Glutamatergic neuron (in vitro differentiated cells): ENCODE results near the gene NKIRAS2. TPM values are rescaled to one million over a fixed set of nuclear protein-coding genes. Genes with fewer than 3 reads are reported as not detected.
A peak's percentile ranks its signal among the peaks of the same experiment; 100 is the strongest.

Source experiments
- DNase-seq: peaks from one replicate; pipeline ENCODE4 v3.0.0; 2022
- H3K27ac Mint-ChIP-seq: one replicate; pipeline ENCODE4 v1.8.0; 2020; ENCODE audit warnings: mild to moderate bottlenecking, mixed read lengths, inconsistent platforms; ENCODE audit not compliant: unreplicated experiment
- H3K27me3 Mint-ChIP-seq: one replicate; pipeline ENCODE4 v1.8.0; 2020; ENCODE audit warnings: mild to moderate bottlenecking, moderate library complexity, mixed read lengths, inconsistent platforms; ENCODE audit not compliant: unreplicated experiment
- H3K36me3 Mint-ChIP-seq: one replicate; pipeline ENCODE4 v1.8.0; 2020; ENCODE audit warnings: mild to moderate bottlenecking, mixed read lengths, inconsistent platforms; ENCODE audit not compliant: unreplicated experiment
- H3K4me1 Mint-ChIP-seq: one replicate; pipeline ENCODE4 v1.8.0; 2020; ENCODE audit warnings: mild to moderate bottlenecking, low read depth, mixed read lengths, inconsistent platforms; ENCODE audit not compliant: unreplicated experiment
- H3K4me3 Mint-ChIP-seq: one replicate; pipeline ENCODE4 v1.8.0; 2020; ENCODE audit warnings: mild to moderate bottlenecking, mixed read lengths, inconsistent platforms; ENCODE audit not compliant: unreplicated experiment
- H3K9me3 Mint-ChIP-seq: one replicate; pipeline ENCODE4 v1.8.0; 2020; ENCODE audit warnings: mild to moderate bottlenecking, moderate library complexity, mixed read lengths, inconsistent platforms; ENCODE audit not compliant: unreplicated experiment
- CTCF ChIP-seq: fragments of 200-600 bp; sonication (generic); IDR thresholded peaks from one replicate; pipeline ENCODE4 v1.5.0; 2021; ENCODE audit not compliant: partially characterized antibody, unreplicated experiment
- total RNA-seq: library from RNA; stranded (reverse); fragmentation: NEBNext Ultra II Directional; extraction: Animal tissue kit (Norgen Biotek cat#: 25700); gene quantifications from one replicate; pipeline ENCODE4 v1.2.1, GENCODE V29; 2021; ENCODE audit not compliant: unreplicated experiment

The NKIRAS2 gene
- total RNA-seq, 1 donor from 2014 or later = 88.8 TPM

GRCh38 chr17:42045719-42046118 lies 25.8 kb downstream of the NKIRAS2 start:
- Mint-ChIP-seq H3K27ac (no peak overlapping the region), H3K9me3 (peaks cover 4% of the 10 kb centered on the region), H3K4me3 (no peak overlapping the region), H3K36me3 (no peaks in the 10 kb centered on the region), H3K27me3 (peaks cover 2% of the 10 kb centered on the region), H3K4me1 (peaks cover 7% of the 10 kb centered on the region)
- no peak for TF ChIP-seq CTCF
- no peak for DNase-seq

DNA sequence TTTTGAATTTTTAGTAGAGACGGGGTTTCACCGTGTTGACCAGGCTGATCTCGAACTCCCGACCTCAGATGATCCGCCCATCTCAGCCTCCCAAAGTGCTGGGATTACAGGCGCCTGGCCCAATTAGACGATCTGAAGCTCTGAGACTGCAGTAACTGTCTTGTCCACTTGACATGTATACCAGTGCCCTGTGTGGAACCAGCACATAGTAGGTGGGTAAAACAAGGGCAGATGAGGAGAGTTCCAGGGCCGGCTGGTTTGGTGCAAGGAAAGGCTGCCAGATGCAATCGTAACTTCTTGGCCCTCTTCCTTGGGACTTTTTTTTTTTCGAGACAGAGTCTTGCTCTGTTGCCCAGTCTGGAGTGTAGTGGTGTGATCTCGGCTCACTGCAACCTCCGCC lies 27.5 kb downstream of the NKIRAS2 start:
- TF ChIP-seq CTCF = no peak
- no peak overlapping the region for H3K27ac Mint-ChIP-seq

DNA sequence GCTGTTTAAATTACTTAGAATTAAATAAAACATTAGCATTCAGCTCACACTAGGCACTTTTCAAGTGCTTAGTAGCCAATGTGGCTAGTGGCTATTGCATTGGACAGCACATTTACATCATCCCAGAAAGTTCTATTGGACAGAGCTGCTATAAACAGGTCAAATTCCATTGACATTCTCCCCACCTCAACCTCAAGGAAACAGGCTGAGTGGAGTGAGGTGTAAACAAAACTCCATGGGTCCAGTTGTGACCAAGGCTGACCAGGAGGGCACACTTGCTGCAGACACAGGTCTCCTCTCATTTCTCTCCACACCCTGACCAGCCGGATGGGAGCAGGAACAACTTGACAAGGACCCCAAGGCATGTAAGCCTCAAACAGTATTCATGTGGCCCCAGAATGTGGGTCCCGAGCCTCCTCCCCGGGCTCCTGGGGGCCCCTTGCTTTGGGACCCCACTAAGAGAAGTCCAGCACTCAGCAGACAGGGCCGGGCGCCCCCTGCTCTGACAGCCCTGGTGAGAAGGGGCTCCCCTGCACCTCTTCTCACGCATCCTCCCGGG lies 30.0 kb downstream of the NKIRAS2 start:
- H3K27ac Mint-ChIP-seq = no peak overlapping the region
- H3K27me3 Mint-ChIP-seq = peaks cover 17% of the 10 kb centered on the region
- no peak for DNase-seq
- peaks cover 7% of the 10 kb centered on the region for H3K4me1 Mint-ChIP-seq
- no peak for TF ChIP-seq CTCF
- H3K9me3 Mint-ChIP-seq = peaks cover 5% of the 10 kb centered on the region
- no peaks in the 10 kb centered on the region for H3K36me3 Mint-ChIP-seq
- H3K4me3 Mint-ChIP-seq = peak overlapping the region; percentile 87

More for the DNA sequence above, 27.5 kb downstream of the NKIRAS2 start:
- Mint-ChIP-seq H3K36me3 (no peaks in the 10 kb centered on the region), H3K27me3 (peaks cover 11% of the 10 kb centered on the region), H3K4me3 (no peak overlapping the region), H3K9me3 (peaks cover 5% of the 10 kb centered on the region), H3K4me1 (peaks cover 7% of the 10 kb centered on the region)
- DNase-seq = no peak

DNA sequence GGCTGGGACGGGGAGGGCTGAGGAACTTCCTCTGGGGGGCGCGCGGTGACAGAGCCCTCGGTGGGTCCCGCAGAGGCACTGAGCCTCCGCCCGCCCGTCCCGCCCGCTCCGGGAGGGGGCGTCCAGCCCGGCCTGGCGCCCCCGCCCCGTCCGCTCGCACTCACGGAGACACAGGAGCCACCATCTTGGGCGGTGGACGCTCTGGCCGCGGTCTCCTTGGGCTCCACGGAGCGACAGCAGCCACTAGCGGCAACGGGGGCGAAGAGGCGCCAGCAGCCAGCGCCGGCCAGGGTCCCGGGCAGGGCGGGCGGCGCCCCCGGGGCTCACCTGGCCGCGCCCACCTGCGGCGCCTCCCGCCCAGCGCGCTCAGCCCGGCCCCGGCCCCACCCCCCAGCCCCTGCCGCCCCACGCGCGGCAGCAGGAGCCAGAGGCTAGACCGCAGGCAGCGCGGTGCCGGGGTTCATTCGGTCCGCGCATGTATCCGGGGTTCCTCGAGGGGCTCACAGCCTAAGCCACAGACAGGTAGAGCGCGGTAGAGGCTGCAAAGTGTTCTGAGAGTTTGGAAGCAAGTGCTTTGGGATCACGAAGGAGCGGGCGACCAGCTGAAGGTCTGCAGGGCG lies 30.6 kb downstream of the NKIRAS2 start, which contains the start of gene C17orf113:
Gene C17orf113 (minus strand): TSS at position 209 of the 620 bp plus-strand sequence. CDS start 7,225 bp downstream, outside the sequence.
- H3K27me3 Mint-ChIP-seq = peaks cover 17% of the 10 kb centered on the region
- peak; percentile 80 for DNase-seq
- peak; percentile 32 for TF ChIP-seq CTCF
- H3K9me3 Mint-ChIP-seq = peaks cover 5% of the 10 kb centered on the region
- peak within 1 kb of the TSS; percentile 87 for H3K4me3 Mint-ChIP-seq
- no peak within 1 kb of the TSS for H3K27ac Mint-ChIP-seq
- no peaks in the 10 kb centered on the region for H3K36me3 Mint-ChIP-seq
- H3K4me1 Mint-ChIP-seq = peaks cover 7% of the 10 kb centered on the region

DNA sequence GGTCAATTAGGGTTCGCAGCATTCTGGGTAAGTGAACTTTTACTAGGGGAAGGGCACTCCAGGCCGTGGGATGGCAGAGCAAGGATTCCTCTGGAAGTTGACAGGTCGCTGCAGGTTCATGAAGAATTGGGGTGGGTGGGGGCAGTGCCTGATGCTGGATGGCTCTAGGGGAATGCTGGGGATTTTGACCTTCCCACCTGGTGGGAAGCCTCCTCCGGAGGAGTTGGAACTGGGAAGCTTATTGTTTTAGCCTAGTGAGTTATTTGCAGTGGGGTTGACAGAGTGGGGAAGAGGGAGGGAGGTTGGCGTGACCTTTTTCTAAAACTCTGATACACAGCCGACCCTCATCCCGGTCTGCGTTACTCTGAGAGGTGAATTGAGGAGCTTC lies 31.1 kb downstream of the NKIRAS2 start:
- H3K4me1 Mint-ChIP-seq = peaks cover 2% of the 10 kb centered on the region
- H3K4me3 Mint-ChIP-seq = peak overlapping the region; percentile 80
- no peak for DNase-seq
- H3K27ac Mint-ChIP-seq = no peak overlapping the region
- peaks cover 4% of the 10 kb centered on the region for H3K9me3 Mint-ChIP-seq
- TF ChIP-seq CTCF = no peak
- H3K27me3 Mint-ChIP-seq = peaks cover 17% of the 10 kb centered on the region
- H3K36me3 Mint-ChIP-seq = no peaks in the 10 kb centered on the region
